Measurements from ENCODE around the gene CDH1. TPM values are rescaled to one million over a fixed set of nuclear protein-coding genes. Genes with fewer than 3 reads are reported as not detected.

Gene CDH1
- total RNA-seq, 1 donor from 2014 or later, result 3.1 TPM

GRCh38 chr16:68734782-68735181, 2.3 kb upstream of the CDH1 start:
- H3K4me3 Mint-ChIP-seq (ENCODE audit: unreplicated experiment), result no peak overlapping the region
- H3K4me1 Mint-ChIP-seq (ENCODE audit: unreplicated experiment), result peaks cover 5% of the 10 kb centered on the region
- H3K27ac Mint-ChIP-seq (ENCODE audit: unreplicated experiment), result no peak overlapping the region
- H3K27me3 Mint-ChIP-seq (ENCODE audit: unreplicated experiment), result peaks cover 5% of the 10 kb centered on the region
- H3K9me3 Mint-ChIP-seq (ENCODE audit: unreplicated experiment), result no peaks in the 10 kb centered on the region
- no peak for DNase-seq (ENCODE audit: low spot score)
- H3K36me3 Mint-ChIP-seq (ENCODE audit: low read depth, unreplicated experiment), result no peaks in the 10 kb centered on the region
- no peak for TF ChIP-seq CTCF (IDR thresholded peaks at IDR 0.05; ENCODE audit: unreplicated experiment)

GRCh38 chr16:68736561-68736960, 531 bp upstream of the CDH1 start:
- peaks cover 5% of the 10 kb centered on the region for H3K4me1 Mint-ChIP-seq (ENCODE audit: unreplicated experiment)
- no peak for DNase-seq (ENCODE audit: low spot score)
- H3K27ac Mint-ChIP-seq (ENCODE audit: unreplicated experiment), result no peak overlapping the region
- H3K36me3 Mint-ChIP-seq (ENCODE audit: low read depth, unreplicated experiment), result no peaks in the 10 kb centered on the region
- peaks cover 5% of the 10 kb centered on the region for H3K27me3 Mint-ChIP-seq (ENCODE audit: unreplicated experiment)
- H3K9me3 Mint-ChIP-seq (ENCODE audit: unreplicated experiment), result no peaks in the 10 kb centered on the region
- H3K4me3 Mint-ChIP-seq (ENCODE audit: unreplicated experiment), result peak overlapping the region; percentile 85
- no peak for TF ChIP-seq CTCF (IDR thresholded peaks at IDR 0.05; ENCODE audit: unreplicated experiment)

GRCh38 chr16:68737730-68738629, 888 bp downstream of the CDH1 start:
- H3K4me1 Mint-ChIP-seq (ENCODE audit: unreplicated experiment), result peaks cover 5% of the 10 kb centered on the region
- peak overlapping the region; percentile 88 for H3K4me3 Mint-ChIP-seq (ENCODE audit: unreplicated experiment)
- H3K9me3 Mint-ChIP-seq (ENCODE audit: unreplicated experiment), result no peaks in the 10 kb centered on the region
- H3K27ac Mint-ChIP-seq (ENCODE audit: unreplicated experiment), result peak overlapping the region; percentile 52
- DNase-seq (ENCODE audit: low spot score), result no peak
- TF ChIP-seq CTCF (IDR thresholded peaks at IDR 0.05; ENCODE audit: unreplicated experiment), result no peak
- H3K27me3 Mint-ChIP-seq (ENCODE audit: unreplicated experiment), result peaks cover 7% of the 10 kb centered on the region
- no peaks in the 10 kb centered on the region for H3K36me3 Mint-ChIP-seq (ENCODE audit: low read depth, unreplicated experiment)

- DNase-seq (ENCODE audit: low spot score), result no peak
- Mint-ChIP-seq H3K4me3 (ENCODE audit: unreplicated experiment) (no peak overlapping the region), H3K36me3 (ENCODE audit: low read depth, unreplicated experiment) (no peaks in the 10 kb centered on the region), H3K9me3 (ENCODE audit: unreplicated experiment) (no peaks in the 10 kb centered on the region), H3K27ac (ENCODE audit: unreplicated experiment) (peak overlapping the region; percentile 24), H3K4me1 (ENCODE audit: unreplicated experiment) (peaks cover 5% of the 10 kb centered on the region), H3K27me3 (ENCODE audit: unreplicated experiment) (peaks cover 7% of the 10 kb centered on the region)
- no peak for TF ChIP-seq CTCF (IDR thresholded peaks at IDR 0.05; ENCODE audit: unreplicated experiment)
Observed at GRCh38 chr16:68739964-68740627, 3.0 kb downstream of the CDH1 start.

Data from endothelial cell (in vitro differentiated cells).